GM18505 (cell line): ENCODE results near the gene C1orf232.

ENCODE experiments used
- ATAC-seq: cut with Tn5 transposase; IDR thresholded peaks from one replicate; pipeline ENCODE4 v1.9.1; 2021; ENCODE audit not compliant: unreplicated experiment
- POLR2A ChIP-seq: IDR thresholded peaks from 4 replicates; pipeline ENCODE4 v1.6.1; 2011; ENCODE audit warnings: borderline replicate concordance; ENCODE audit not compliant: insufficient read depth, insufficient read length; ENCODE audit errors: extremely low read depth

Gene C1orf232

DNA sequence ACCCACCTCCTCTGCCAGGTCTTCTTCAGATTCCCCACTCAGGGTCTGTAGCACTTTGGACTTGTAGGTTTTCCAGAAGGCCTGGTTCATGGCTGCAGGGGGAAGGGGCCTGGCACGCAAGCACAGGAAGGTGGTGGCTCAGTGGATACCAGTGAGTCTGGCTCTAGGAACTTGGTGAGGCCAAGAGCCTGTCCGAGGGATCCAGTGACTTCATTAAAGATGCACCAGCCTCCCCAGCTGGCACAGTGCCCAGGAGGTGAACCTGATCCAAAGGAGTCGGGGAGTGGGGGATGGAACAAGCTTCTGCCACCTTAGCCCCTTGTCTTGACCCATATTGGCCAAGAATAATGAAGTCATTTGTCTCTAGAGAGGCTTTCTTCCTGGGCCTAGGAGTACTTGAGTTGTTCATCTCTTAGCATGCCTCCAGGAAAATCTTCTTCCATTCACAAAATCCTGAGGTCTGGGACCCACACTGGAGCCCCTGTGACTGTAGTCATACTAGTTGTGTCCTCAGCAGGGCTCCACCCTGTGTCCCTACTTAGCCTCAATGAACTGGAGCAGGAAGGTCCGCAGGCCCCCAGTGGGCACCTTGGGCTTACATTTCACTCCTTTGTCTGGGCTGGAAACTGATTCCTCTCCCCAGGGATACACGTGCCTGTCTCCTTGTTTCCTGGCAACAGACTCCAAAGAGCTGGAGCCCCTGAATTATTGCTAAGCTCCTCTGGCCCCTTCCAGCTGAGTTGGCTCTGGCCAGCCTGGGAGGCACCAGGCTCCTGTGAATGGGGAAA, at the start of gene C1orf232:
TSS of gene C1orf232 (minus strand) at position 554 of the 788 bp plus-strand sequence. CDS start at position 90, 464 bp downstream.
- no peak for TF ChIP-seq POLR2A
- no peak for ATAC-seq

DNA sequence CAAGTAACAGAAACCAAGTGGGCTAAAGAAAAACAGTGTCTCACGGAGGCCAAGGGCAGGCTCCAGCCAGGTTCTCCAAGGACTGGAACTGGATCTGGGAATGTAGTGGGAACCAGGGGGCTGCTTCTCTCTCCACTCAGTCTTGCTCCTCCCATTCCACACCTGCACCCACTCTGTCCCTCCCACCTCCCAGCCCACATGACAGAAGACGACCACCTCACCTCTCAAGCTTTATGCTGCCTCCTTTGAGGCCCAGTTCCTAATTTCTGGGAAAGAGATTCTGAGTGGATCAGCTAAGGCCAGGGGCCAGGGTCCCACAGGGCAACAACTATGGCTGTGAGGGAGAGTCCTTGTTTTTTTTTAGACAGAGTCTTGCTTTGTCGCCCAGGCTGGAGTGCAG, 46.5 kb upstream of the C1orf232 start:
- no peak for TF ChIP-seq POLR2A
- no peak for ATAC-seq

DNA sequence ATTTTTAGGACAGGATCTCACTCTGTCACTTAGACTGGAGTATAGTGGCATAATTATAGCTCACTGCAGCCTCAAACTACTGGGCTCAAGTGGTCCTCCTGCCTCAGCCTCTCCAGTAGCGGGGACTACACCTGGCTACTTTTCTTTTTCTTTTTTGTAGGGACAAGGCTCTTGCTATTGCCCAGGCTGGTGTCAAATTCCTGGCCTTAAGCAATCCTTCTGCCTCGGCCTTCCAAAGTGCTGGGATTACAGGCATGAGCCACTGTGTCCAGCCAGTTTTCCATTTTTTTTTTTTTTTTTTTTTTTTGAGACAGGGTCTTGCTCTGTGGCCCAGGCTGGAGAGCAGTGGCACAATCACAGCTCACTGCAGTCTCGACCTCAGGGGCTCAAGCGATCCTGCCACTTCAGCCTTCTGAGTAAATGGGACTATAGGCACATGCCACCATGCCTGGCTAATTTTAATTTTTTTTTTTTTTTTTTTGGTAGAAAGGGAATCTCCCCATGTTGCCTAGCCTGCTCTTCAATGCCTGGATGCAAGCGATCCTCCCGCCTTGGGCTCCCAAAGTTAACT, 44.7 kb upstream of the C1orf232 start:
- ATAC-seq = no peak
- no peak for TF ChIP-seq POLR2A

DNA sequence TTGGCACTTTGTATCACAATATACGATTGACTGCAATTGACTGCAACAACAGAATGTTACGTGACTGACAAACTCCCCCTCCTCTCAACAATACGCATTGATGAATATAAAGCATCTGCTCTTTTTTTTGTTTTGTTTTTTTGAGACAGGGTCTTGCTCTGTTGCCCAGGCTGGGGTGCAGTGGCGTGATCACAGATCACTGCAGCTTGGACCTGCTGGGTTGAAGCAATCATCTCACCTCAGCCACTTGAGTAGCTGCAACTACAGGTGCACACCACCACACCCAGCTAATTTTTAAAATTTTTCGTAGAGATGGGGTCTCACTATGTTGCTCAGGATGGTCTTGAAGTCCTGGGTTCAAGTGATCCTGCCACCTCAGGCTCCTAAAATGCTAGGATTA, 44.0 kb upstream of the C1orf232 start:
- no peak for TF ChIP-seq POLR2A
- no peak for ATAC-seq

DNA sequence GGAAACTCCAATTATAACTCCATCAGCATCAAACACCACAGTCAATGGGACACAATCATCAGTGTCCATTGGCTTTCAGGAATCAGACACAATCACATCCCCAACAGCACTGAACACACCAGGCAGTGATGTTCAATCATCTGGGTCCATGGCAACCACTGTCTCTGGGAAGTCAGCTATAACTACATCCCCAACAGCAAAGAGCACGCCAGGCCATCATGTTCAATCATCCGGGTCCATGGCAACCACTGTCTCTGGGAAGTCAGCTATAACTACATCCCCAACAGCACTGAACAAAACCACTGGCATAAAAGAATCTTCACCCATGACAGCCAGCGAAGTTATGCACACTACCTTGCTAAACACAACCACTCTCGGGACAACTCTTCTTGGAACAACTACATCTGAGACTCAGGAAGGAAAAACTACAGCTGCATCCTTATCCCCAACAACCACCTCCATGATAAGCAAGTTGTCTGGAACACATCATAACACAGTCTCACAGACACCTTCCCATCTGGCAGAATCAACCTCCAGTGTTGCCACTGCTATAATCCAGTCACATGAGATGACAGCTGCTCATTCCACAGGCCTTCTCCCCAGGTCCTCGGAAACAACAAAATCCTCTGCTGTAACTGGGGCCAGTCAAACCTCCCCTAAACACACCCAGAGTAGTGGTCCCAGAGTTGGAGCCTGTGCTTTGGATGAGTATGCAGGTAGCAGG, 41.5 kb upstream of the C1orf232 start:
- no peak for ATAC-seq
- no peak for TF ChIP-seq POLR2A

DNA sequence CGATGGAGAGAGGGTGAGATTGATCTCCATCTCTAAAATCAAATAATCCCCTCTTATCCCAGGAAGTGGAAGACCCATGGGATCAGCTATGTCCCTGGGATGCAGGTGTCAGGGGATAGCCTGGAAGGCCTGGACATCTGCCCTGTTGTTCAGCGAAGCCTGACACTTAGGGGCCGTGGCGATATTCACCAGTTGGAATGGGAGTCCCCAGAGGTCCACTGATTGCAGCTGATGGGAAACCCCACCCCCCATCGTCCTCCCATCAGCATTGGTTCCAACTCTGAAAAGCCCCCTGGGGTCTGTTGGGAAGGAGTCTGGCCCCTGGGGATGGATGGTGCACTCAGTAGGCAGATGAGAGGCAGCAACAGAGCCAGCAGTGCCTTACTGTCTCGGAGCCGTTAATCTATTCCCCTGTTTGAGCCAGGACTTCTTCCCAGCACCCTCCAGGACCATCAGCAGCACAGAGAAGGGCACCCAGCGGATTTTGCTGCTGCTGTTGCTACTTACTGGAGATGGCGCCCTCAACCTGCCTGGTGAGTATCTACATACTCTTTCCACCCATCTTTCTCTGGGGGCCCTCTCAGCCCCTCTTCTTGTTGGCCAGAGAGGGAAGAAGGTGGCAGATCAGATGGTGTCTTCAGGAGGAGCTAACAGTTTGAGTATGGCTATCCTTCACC, 35.0 kb upstream of the C1orf232 start:
- TF ChIP-seq POLR2A = no peak
- no peak for ATAC-seq

DNA sequence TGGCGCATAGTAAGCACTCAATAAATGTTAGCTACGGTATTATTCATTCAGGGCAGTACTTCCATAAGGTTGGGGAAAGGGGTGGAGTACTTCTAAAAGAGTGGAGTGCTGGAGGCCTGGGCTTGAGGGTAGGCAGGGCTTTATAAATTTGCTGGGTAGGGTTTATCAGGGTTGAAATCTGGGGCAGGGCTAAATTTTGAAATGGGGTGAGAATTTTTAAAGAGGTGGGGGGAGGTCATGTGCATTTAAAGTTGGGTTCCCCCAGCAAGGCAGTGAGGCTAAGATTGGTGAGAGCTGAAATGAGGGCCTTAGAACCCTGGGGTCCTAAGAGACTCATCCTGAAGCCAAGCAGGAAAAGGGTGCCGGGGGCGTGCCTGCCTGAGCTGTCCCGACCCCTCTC, 31.6 kb upstream of the C1orf232 start:
- TF ChIP-seq POLR2A = no peak
- ATAC-seq = no peak

DNA sequence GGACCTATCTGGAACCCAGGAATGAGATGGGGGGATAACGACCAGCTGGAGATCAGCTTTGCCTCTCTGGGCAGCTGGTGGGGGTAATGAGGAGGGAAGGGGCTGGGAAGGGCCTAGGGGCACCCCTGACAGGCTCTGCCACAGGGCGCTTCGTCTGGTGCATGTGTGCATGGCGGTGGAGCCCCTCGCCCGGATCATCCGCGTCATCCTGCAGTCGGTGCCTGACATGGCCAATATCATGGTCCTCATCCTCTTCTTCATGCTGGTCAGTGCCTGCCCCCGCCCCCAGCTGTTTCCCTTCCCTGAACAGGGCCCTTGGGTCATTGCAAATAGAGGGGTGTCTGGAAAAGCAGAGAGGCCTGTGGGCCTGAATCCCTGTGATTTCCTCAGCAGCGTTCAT, 29.1 kb upstream of the C1orf232 start:
- ATAC-seq = no peak
- no peak for TF ChIP-seq POLR2A

DNA sequence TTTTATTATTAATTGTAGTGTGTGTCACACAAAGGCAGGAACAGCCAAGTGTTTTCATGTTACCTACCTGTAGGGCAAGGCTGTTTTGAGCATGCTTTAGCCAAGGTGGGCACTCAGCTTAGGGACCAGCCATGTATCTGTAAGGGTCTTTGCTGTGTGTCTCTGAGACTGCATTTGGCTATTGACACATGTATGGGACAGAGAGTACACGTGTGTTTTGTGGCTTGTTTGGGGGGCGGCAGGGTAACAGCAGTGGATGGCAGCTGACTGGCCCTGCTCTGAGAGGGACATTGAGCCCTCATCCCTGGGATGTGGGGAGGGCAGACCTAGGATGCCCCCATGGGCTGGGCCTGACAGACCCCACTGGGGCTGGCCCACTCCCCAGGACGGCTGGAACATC, 28.5 kb upstream of the C1orf232 start:
- no peak for ATAC-seq
- no peak for TF ChIP-seq POLR2A

DNA sequence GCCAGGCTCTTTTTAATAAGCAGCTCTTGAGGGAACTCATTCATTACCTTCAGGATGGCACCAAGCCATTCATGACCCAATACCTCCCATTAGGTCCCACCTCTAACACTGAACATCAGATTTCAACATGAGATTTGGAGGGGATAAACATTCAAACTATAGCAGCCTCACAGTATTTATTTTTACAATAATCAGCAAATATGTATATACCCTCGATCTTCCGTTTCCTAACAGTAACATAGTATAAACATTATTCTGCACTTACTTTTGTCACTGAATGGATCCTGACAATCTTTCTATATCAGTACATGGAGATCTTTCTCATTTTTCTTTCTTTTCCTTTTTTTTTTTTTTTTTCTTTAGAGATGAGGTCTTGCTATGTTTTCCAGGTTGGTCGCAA, 27.0 kb upstream of the C1orf232 start:
- ATAC-seq = no peak
- TF ChIP-seq POLR2A = no peak

DNA sequence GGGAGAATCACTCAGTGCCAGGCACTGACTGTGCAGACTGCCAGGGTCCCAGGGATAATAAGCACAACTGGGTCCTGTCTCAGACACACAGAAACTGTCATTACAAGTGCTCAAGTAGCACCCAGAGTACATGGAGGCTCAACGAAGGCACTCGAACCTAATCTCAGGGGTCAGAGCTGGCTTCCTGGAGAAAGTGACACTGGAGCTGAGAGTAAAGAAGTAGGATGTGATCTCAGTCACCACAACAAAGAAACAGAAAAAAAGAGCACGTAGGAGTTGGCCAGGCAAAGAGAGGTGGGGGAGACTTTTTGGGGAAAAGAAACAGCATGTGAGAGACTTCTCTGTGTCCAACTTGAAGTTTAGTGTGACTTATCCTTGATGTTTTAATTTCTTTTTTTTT, 23.0 kb upstream of the C1orf232 start:
- no peak for ATAC-seq

DNA sequence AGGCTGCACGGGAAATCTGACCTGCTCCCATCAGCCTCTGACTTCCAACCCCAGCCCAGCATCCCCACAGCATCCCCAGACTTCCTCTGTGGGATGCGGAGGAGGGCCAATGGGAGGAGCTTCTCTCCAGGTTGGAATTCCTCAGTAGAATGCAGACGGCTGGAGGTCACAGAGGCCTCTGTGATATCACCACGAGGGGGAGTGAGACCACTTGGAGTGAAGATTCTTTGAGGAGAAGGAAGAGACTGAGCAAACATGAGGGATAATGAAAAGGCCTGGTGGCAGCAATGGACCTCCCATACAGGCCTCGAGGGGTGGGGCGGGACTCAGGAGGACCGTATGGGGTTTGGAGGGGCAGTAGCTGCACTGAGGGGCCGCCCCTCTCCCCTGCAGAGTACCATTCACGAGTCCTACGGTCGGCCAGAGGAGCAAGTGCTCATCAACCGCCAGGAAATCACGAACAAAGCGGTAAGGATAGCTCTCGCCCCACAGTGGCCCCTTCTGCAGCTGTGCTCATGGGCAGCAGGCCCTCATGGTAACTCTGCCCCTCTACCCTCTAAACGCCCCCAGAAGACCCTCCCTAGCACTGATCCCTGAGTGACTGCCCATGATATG, 21.7 kb upstream of the C1orf232 start, which contains the start of gene CATSPER4:
TSS of gene CATSPER4 (plus strand) at position 230 of the 615 bp plus-strand sequence. CDS start at position 256, 26 bp downstream.
- TF ChIP-seq POLR2A = no peak
- ATAC-seq = no peak

More for the DNA sequence above, 23.0 kb upstream of the C1orf232 start:
- no peak for TF ChIP-seq POLR2A

DNA sequence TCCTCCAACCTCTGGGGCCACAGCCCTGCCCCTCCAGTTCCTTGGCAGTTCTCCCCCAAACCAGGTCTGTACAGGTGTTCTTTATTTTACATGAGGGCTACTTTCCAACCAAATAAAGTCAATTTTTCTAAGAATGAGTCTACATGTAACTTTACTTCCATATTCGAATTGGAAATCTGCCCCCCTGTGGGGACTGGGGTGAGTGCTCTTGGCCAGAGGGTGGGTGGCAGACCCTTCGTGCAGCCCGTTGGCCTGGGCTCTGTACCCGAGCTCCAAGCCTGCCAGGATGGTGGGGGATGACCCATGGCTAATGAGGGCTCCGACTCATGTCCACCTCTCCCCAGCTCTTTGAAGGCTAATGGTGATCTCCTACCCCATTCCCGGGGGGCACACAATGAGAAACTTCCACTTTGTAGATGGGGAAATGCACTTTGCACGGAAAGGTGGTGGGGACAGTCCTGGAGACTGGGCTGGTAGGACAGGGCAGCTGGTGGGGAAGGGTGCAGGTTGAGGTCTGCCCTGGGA, 21.1 kb upstream of the C1orf232 start:
- no peak for ATAC-seq
- no peak for TF ChIP-seq POLR2A

DNA sequence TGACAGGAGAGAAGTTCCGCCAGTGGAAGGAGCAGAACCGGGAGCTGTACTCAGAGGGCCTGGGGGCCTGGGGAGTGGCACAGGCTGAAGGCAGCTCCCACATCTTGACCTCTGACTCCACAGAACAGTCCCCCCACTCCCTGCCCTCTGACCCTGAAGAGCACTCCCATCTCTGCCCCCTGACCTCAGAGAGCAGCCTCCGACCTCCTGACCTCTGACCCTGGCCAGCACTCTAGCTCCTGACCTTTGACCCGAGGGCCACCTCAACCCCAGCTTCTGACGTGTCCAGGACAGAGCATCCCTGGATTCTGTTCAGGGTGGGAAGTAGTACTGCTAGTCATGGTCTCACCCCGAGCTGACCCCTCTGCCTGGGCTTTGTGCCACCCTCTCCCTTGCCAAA, 20.6 kb upstream of the C1orf232 start:
- no peak for ATAC-seq
- TF ChIP-seq POLR2A = no peak
